HCT116 (cell line): ENCODE measurements around the gene DEFB112.

ENCODE experiments used
- JUND ChIP-seq: IDR thresholded peaks from 2 replicates; pipeline ENCODE4 v1.6.1; 2012
- SIN3A ChIP-seq: IDR thresholded peaks from 2 replicates; pipeline ENCODE4 v1.6.1; 2012; ENCODE audit warnings: low read depth
- ZFX ChIP-seq: fragments of 450-650 bp; IDR thresholded peaks from 2 replicates; pipeline ENCODE4 v1.6.1; 2017
- TF ChIP-seq, protein P1 (sequence below), 3 experiments: fragments of 200-600 bp in 1 of 3; sonication (generic) in 1 of 3; IDR thresholded peaks in 2 of 3; conservative IDR thresholded peaks in 1 of 3; 2 replicates each; pipeline ENCODE4 v1.5.1; 2012 to 2017; ENCODE audit warnings: low read depth in 2 of 3, low read length in 2 of 3, antibody characterized with exemption in 1 of 3, borderline replicate concordance in 1 of 3, control low read depth in 1 of 3, mild to moderate bottlenecking in 1 of 3, mixed read lengths in 1 of 3, mixed run types in 1 of 3, moderate library complexity in 1 of 3; ENCODE audit not compliant: insufficient read depth in 1 of 3
- TF ChIP-seq, protein P2 (sequence below): IDR thresholded peaks from 2 replicates; pipeline ENCODE4 v1.6.1; 2012

DNA sequence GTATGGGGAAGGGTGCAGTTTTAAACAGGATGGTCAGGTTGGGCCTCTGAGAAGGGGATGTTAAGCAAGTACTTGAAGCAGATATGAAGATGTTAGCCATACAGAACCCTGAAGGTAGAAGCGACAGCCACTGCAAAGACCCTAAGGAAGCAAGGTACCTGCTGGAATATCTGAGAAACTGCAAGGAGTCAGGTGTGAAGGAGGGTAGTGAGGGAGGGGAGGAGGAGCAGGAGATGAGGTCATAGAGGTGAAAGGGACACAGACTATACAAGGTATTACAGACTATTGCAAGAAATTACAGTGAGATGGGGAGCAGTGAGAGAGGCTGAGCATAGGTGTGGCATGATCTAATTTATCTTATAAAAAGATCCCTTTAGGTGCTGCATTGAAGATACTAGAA lies 22.2 kb upstream of the DEFB112 start:
- TF ChIP-seq, protein P1, sequence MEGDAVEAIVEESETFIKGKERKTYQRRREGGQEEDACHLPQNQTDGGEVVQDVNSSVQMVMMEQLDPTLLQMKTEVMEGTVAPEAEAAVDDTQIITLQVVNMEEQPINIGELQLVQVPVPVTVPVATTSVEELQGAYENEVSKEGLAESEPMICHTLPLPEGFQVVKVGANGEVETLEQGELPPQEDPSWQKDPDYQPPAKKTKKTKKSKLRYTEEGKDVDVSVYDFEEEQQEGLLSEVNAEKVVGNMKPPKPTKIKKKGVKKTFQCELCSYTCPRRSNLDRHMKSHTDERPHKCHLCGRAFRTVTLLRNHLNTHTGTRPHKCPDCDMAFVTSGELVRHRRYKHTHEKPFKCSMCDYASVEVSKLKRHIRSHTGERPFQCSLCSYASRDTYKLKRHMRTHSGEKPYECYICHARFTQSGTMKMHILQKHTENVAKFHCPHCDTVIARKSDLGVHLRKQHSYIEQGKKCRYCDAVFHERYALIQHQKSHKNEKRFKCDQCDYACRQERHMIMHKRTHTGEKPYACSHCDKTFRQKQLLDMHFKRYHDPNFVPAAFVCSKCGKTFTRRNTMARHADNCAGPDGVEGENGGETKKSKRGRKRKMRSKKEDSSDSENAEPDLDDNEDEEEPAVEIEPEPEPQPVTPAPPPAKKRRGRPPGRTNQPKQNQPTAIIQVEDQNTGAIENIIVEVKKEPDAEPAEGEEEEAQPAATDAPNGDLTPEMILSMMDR (IDR thresholded peaks at IDR 0.05 in 2 of 3, conservative IDR thresholded peaks at IDR 0.05 in 1 of 3; ENCODE audit: borderline replicate concordance in 1 of 3, insufficient read depth in 1 of 3, low read depth in 2 of 3, low read length in 2 of 3) = no peak
- TF ChIP-seq SIN3A = no peak
- no peak for TF ChIP-seq JUND
- no peak for TF ChIP-seq ZFX
- TF ChIP-seq, protein P2, sequence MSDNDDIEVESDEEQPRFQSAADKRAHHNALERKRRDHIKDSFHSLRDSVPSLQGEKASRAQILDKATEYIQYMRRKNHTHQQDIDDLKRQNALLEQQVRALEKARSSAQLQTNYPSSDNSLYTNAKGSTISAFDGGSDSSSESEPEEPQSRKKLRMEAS = no peak
